NB4 (cell line): ENCODE data around the gene C10orf62.
A peak's percentile ranks its signal among the peaks of the same experiment; 100 is the strongest.
"Not testable (repeated sequence)": the region's sequence is repeated elsewhere in the genome, so short reads cannot be mapped to it uniquely, and the experiment has no call there.

Source experiments
- DNase-seq: peaks from one replicate; pipeline ENCODE4 v3.0.0; 2010; ENCODE audit warnings: low read depth
- H3K4me3 ChIP-seq: one replicate; pipeline ENCODE4 v1.5.1; 2011; ENCODE audit warnings: mild to moderate bottlenecking, low read depth, low read length, moderate library complexity
- MYC ChIP-seq: IDR thresholded peaks from 2 replicates; pipeline ENCODE4 v1.6.1; 2011; ENCODE audit warnings: low read depth, low read length
- POLR2A ChIP-seq: IDR thresholded peaks from 2 replicates; pipeline ENCODE4 v1.6.1; 2011; ENCODE audit warnings: mild to moderate bottlenecking; ENCODE audit not compliant: insufficient read length; ENCODE audit errors: extremely low read depth
- TF ChIP-seq, protein P1 (sequence below): IDR thresholded peaks from one replicate; pipeline ENCODE4 v1.5.1; 2012; ENCODE audit warnings: low read depth, low read length
- TF ChIP-seq, protein P2 (sequence below): IDR thresholded peaks from 2 replicates; pipeline ENCODE4 v1.6.1; 2011; ENCODE audit warnings: low read depth, low read length

Gene C10orf62

DNA sequence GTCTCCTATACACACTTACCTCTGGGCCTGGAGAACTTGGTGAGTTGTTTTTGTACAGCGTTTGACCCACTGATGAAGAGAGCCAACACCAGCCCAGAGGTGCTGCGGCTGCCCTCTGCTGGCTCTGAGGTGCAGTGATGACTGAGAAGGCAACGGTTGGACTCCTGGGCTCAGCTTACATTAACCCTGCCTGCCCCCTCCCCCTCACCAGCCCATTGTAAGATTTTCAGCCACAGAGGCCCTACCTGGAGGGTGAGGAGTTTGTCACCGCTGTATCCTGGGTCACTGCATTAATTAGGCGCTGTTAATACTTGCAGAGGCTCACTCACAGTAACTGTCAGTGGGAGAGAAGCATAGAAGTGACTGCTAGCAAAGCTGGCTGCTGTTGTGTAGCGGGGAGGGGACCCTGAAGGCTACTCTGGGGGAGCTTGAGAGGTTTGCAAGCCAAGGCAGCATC lies 35.9 kb upstream of the C10orf62 start:
- TF ChIP-seq, protein P1, sequence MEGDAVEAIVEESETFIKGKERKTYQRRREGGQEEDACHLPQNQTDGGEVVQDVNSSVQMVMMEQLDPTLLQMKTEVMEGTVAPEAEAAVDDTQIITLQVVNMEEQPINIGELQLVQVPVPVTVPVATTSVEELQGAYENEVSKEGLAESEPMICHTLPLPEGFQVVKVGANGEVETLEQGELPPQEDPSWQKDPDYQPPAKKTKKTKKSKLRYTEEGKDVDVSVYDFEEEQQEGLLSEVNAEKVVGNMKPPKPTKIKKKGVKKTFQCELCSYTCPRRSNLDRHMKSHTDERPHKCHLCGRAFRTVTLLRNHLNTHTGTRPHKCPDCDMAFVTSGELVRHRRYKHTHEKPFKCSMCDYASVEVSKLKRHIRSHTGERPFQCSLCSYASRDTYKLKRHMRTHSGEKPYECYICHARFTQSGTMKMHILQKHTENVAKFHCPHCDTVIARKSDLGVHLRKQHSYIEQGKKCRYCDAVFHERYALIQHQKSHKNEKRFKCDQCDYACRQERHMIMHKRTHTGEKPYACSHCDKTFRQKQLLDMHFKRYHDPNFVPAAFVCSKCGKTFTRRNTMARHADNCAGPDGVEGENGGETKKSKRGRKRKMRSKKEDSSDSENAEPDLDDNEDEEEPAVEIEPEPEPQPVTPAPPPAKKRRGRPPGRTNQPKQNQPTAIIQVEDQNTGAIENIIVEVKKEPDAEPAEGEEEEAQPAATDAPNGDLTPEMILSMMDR, result peak; percentile 93
- TF ChIP-seq, protein P2, sequence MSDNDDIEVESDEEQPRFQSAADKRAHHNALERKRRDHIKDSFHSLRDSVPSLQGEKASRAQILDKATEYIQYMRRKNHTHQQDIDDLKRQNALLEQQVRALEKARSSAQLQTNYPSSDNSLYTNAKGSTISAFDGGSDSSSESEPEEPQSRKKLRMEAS, result no peak
- no peak overlapping the region for H3K4me3 ChIP-seq
- peak; percentile 71 for DNase-seq

DNA sequence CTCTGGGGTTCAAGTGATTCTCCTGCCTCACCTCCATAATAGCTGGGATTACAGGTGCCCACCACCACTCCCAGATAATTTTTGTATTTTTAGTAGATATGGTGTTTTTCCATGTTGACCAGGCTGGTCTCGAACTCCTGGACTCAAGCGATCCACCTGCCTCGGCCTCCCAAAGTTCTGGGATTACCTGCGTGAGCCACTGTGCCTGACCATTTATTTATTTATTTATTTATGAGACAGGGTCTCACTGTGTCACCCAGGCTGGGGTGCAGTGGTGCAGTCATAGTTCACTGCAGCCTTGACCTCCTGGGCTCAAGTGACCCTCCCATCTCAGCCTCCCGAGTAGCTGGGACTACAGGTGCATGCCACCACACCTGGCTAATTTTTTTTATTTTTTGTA lies 35.2 kb upstream of the C10orf62 start:
- not testable (repeated sequence) for DNase-seq, H3K4me3 ChIP-seq

DNA sequence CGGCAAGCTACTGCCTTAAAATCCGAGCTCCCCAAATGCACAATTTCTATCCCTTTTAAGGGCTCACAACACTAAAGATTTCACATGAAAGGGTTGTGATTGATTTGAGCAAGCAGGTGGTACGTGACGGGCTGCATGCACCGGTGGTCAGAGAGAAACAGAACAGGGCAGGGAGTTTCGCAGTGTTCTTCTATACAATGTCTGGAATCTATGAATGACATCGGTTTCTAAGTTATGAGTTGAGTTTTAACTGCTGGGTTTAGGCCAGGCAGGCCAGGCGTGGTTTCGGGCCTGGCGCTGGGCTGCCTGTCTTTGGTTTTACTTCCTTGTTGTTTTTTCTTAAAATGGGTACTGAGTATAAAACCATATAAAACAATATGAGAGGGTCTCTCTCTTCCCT lies 34.0 kb upstream of the C10orf62 start:
- H3K4me3 ChIP-seq, DNase-seq: not testable (repeated sequence)

DNA sequence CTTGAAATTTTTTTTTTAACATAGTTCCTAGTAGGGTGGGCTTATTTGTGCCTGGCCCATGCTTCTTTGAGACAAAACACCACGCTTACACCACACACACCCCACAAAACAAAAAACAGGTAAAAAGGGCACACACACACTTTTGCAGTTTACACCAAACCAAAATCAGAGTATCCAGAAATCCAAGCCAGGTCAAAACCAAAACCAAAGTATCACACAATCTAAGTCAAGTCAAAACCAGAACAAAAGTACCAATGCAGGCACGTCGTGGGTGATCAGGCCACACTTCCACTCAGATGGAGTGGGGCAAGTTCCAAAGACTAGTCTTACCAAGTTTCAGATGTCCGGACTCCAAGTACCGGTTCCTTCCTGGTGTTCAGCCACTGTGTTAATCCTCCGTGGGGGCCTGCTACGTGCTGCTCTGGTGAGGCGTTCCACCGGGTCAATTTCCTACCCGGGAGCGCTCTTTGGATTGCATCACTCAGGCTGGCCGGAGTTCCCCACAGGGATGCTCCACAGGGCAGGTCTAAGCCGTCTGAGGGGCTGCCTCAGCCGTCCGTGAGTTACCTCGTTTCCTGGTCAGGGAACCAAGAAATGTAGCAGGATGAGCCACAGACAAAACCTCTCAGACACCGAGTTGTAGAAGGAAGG lies 28.7 kb upstream of the C10orf62 start:
- not testable (repeated sequence) for H3K4me3 ChIP-seq

DNA sequence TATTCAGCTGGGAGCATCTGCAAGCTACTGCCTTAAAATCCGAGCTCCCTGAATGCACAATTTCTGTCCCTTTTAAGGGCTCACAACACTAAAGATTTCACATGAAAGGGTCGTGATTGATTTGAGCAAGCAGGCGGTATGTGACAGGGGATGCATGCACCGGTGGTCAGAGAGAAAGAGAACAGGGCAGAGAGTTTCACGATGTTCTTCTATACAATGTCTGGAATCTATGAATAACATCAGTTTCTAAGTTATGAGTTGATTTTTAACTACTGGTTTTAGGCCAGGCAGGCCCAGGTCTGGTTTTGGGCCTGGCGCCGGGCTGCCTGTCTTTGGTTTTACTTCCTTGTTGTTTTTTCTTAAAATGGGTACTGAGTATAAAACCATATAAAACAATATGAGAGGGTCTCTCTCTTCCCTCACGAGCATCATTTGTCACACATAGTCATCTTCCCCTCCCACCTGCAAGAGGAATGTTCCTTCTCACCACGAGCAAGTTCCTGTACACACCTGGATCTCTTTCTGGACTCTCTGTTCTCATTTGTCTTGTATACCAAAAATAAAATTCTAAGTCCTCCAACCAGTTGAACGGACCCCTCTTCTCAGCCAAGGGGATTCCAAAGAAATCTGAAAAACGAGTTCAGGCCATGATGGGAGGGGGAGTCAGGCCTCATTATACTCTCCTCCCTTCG lies 28.0 kb upstream of the C10orf62 start:
- H3K4me3 ChIP-seq, DNase-seq: not testable (repeated sequence)

More for the DNA sequence above, 28.7 kb upstream of the C10orf62 start:
- DNase-seq, result not testable (repeated sequence)

DNA sequence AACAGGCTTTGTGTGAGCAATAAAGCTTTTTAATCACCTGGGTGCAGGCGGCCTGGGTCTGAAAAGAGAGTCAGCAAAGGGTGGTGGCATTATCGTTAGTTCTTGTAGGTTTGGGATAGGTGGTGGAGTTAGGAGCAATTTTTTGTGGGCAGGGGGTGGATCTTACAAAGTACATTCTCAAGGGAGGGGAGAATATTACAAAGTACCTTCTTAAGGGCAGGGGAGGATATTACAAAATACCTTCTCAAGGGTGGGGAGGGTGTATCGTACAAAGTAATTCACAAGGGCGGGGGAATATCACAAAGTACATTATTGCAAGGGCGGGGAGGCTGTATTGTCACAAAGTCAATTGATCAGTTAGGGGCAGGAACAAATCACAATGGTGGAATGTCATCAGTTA lies 27.2 kb upstream of the C10orf62 start:
- not testable (repeated sequence) for DNase-seq

DNA sequence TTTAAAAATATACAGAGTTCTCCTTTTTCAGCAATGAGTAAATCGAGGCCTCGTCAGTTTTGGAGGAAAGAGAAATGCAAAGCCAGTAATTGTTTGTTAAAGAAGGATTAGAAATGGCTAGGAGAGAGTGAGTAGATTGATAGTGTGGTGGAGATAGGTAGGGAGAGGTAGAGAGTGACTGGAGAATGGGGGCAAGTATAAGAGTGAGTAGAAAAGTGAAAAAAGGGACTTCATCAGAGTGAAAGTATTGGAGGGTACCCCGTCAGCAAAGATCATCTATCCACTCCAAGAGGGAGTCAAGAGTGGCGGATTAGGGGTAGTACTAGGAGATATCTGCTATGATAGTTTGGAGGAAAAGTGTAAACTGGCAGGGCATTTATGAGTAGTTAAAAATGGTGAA lies 26.2 kb upstream of the C10orf62 start:
- TF ChIP-seq POLR2A (no peak), MYC (no peak)
- TF ChIP-seq, protein P1, result no peak
- TF ChIP-seq, protein P2, result no peak
- no peak overlapping the region for H3K4me3 ChIP-seq
- no peak for DNase-seq

More for the DNA sequence above, 27.2 kb upstream of the C10orf62 start:
- not testable (repeated sequence) for H3K4me3 ChIP-seq

DNA sequence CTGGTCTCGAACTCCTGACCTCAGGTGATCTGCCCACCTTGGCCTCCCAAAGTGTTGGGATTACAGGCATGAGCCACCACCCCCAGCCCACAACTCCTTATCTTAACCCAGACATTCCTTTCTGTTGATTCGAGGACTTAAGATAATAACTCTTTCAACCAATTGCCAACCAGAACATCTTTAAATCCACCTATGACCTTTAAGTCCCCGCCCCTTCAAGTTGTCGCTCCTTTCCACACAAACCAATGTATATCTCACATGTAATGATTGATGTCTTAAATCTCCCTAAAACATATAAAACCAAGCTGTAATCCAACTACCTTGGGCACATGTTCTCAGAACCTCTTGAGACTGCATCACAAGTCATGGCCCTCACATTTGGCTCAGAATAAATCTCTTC lies 24.7 kb upstream of the C10orf62 start:
- no peak for DNase-seq
- TF ChIP-seq MYC, result no peak
- TF ChIP-seq, protein P1, result no peak
- TF ChIP-seq, protein P2, result no peak
- TF ChIP-seq POLR2A, result no peak

DNA sequence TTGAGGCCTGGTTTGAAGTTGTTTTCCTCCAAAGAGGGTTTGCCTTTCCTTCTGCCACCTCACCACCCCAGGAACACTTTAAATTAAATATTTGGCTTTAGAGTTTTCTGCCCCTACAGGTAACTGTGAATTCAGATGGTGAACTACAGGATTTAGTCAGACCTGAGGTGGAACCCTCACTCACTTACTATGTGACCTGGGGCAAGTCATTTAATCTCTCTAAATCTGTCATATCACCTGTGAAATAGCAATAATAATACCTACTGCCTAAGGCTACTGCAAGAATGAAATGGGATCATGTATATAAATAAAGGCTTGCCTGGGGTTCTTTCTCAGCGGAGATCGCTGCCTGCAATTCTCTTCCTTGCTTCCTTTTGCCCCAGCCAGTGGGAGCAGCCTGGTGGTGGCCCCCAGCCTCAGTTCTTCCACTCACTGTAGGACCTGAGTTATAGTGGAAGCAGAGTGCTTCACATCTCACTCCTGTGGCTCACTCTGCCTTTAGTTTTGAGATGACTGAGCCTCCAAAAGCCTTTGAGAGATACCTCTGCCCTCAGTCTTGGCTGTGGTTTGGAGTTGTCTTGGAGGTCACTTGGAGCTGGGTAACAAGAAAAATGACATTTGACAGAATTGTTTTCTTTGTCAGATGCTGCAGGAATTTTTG lies 23.1 kb upstream of the C10orf62 start:
- DNase-seq, result no peak
- H3K4me3 ChIP-seq, result no peak overlapping the region
- TF ChIP-seq POLR2A (no peak), MYC (no peak)
- TF ChIP-seq, protein P1, result no peak
- TF ChIP-seq, protein P2, result no peak

More for the DNA sequence above, 24.7 kb upstream of the C10orf62 start:
- no peak overlapping the region for H3K4me3 ChIP-seq
